ENCODE measurements around the gene QSOX1.

The QSOX1 gene

DNA sequence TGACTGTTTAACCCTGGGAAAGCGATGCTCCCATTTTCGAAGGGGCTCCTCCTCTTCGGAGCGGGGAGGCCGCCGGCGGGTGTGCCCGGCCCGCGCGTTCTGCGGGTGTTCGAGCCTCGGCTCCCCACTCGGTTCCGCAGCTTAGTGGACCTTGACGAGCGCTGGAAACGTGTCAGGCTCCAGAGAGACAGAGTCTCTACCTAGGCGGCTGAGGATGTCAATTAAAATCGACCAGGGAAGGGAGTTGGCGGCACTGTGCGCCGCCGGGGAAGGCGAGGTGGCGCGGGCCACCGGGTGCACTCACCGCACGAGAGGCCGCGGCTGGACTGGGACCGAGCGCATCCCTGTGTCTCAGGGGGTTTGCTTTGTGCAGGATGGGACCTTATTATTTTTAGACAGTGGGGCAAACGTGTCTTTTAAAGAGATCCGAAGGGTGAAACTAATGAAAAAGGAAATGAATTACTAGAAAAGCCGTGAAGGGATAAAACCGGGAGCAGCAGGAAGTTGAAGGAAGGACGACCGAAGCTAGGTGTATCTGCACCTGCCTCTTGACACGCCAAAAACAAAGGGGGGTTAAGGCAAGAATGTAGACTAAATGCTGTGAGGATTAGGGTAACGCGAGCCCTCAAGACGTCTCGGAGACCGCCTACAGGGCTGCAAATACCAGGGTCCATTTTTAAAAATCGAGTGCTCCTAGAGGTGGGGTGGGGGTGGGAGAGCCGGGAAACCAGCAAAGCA is 81.0 kb downstream of the QSOX1 start:
- DNase-seq = no peak

DNA sequence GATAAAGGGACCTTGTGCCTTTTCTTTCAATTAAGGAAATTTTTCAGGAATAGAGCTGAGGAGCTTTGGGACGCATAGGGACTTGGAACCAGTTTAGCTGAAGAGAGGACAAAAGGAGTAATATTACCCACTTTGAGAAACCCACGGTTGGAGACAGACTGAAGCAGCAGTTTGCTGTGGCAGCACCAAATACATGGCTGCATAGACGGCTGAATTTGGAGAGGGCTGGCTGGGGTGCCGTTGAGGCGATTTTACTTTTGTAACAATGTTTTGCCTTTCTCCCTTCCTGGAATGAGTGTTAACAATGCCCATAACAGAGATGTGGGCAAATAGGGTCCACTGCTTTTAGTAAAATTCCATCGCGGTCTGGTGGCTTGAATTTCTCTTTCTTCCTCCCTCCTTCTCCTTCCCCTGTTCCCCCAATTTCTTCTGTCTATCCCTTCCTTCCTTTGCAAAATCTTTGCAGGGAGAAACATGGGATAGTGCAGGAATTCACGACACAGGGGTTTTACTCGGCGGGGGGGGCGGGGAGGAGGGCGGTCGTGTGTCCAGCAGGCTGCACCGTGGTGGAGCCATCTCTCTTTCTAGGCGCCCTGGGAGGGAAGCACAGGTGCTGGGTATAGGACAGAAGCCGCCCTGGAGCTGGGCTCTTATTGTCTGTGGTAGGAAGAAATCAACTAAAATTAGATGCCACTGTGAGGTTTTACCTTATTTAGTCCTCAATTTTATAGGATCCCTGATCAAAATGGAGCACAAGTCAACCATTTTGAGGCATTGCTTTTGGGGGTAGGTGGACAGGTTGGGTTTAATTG is 82.2 kb downstream of the QSOX1 start:
- no peak for DNase-seq

DNA sequence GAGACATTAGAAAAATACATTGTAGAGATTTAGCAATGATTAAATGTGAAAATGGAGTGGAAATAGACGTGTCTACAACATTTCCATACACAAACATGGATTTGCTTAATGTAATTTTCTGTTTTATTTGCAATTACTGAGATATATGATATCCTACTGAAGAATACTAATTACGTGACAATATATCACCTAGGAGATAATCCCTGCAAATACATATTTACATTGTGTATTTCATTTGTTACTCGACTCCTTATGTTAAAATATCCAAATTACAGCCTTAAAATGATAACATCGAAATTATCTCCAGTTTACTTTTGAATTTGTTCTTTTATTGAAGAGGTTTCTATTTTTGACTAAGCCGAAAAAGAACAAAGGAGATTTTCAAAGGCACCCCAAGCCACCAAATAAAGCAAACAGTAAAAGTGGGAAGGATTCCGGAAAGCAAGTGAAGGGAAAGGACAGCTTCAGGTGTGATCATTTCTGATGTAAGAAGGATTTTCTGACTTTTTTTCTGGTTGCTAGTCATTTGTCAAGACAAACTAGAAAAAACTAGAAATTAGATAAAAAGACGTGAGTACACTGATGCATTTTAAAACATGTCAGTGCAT is 83.3 kb downstream of the QSOX1 start:
- peak; percentile 43 to 80 for DNase-seq

DNA sequence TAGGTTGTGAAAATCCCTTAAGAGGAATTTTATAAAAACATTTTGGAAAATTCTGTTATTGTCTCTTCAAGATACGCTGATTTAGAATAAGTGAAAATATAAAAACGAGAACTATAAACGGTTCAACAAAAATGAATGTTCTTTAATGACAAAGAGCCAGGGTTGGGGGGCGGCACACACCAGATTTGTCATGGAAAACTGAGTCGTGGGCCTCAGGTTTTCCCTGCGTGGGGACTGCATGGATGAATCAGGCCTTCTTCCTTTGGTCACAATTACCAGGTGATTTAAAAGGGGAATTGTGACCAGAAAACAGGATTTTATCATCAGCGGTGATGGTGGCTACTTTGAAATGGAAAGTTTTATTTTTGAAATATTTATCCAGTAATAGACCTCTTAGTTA is 84.0 kb downstream of the QSOX1 start:
- no peak for DNase-seq

DNA sequence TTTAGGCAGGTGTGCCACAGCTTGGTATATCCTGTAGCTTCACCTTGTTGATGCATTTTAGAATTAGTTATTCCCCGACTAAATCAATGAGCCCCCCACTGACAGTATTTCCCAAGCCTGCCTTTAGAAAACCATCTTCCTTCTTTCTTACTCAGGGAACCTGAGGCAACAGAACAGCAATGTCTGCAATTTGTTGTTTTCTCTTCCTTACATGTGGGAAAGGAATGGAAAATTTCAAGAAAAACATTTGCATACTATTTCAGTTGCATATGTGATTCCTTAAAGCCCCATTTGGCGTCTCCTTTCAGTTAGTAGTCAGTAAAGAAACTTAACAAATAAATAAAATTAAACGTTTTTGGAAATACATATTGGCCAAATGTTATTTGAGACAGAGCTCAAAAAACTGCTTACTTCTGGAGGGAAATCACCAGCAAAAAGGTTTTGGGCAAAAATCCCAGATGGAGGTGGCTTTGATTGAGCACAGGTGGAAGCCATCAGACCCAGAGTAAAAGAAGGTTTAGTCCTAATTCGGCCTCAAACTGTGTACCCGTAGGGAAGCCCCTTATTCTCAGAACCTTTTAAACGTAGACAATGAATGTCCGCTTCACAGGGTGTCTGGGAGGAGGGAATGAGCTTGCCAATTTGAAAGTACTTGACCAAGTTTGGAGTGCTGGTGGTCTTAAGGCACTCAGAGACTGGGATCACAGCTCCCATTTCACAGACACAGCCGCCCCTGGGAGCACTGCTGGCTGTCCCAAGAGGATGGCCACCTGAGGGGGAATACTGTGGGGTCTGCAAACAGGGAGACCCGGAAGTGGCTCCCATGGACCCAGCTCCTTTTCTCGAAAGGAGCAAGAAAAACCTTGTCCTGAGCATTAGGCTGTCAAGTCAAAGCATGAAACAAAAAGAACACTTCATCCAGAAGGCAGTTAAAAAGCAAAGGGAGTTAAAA is 84.8 kb downstream of the QSOX1 start:
- DNase-seq = no peak

DNA sequence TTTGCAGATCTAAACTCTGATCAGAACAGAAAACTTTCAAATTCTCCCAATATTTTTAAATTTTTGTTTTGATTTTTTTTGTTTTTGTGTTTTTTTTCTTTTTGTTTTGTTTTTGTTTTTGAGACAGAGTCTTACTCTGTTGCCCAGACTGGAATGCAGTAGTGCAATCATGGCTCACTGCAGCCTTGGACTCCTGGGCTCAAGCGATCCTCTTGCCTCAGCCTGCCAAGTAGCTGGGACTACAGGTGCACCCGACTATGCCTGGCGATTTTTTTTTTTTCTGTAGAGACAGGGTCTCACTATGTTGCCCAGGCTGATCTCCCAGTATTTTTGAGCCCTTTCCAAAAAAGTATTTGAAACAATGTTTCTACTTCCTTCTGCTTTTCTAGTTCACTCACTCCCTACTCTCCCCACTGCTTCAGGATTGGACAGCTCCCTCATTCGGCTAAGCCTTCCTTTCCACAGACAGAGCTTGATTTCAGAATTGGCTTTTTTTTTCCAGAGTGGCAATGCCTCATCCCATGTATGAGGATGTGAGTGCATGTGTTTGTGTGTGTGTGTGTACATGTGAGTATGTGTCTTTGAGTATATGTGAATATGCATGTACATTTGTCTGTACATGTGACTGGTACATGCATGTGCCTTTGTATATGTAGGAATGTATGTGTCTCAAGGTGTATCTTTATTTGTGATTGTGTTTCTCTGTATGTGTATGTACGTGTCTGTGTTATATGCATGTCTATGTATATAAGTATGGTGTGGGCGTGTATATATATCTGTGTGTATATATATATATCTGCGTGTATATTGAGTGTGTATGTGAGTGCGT is 87.3 kb downstream of the QSOX1 start:
- DNase-seq = no peak

DNA sequence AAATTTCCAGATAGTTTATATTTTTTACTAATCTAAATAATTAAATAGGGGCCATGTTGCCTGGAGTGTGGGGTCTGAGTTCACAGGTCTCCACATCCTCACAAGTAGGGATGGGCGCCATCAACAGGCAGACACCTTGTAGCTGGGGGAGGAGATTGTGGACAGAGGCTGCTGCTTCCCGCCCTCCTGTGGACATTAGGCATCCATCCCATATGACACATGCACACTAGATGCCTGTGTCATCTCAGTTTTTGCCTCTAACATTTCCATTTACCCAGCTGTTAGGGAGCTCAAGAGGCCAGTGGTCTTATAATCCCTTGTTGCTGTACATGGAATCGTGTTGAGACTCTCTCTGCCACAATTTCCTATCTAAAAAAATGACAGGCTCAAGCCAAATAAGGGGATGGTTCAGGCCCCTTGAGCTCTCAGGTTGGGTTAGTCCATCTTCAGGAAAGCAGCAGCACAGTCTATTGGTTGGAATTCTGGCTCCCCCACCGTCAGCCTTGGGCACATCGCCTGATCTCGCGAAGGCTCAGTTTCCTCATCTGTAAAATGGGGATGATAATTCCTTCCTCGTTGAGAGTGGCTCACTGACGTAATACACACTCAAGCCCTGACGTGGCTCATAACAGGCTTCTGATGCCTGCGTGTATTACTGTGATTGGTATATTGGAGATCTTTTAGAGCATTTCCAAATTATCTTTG is 89.0 kb downstream of the QSOX1 start:
- no peak for DNase-seq

DNA sequence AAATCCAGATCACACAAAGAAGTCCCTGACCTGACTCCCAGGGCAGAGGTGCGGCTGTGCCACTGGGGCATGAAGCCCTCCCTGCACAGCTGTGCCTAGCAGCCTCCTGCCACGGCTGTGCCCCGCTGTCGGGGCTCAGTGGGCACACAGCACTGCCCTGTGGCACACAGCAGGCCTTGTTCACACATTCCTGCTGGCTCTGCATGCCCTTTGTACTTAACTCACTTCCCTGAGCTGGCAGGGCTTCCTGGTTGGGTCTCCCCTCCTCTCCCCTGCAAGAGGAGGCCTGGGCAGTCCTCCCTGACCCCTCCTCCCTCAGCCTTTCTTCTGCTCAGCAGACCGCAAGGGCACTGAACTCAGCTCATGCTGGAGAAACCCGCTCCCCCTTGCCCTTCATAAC is 90.2 kb downstream of the QSOX1 start:
- DNase-seq = no peak

DNA sequence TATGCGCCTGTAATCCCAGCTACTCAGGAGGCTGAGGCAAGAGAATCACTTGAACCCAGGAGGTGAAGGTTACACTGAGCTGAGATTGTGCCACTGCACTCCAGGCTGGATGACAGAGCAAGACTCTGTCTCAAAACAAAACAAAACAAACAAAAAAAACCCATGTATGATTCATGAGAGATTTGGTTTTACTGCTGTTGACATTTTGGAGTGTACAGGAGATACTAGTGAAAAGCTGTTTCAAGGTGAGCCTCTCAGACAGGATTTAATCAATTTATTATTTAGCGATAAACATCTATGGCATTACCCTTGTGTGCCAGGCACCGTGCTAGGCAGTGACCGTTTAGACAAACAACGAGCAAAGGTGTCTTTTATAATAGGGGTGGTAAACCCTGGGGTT is 91.9 kb downstream of the QSOX1 start:
- DNase-seq = no peak

DNA sequence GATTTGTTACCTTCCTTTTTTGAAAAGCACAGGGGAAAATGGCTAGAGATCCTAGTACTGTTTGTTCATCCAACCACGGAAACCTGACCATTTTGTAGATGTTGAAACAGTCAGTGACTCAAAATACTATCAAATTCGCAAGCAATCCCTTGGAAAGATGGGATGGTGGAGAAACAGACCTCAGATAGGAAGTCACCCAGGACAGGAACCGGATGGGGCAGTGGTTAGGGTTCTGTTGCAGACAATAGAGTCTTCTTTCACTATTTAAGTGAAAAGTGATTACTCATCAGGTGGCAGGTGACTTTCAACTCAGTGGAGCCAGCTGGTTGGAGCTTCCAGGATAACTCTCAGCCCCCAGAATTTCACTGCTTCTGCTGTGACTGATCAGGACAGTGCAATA is 92.4 kb downstream of the QSOX1 start:
- no peak for DNase-seq

GRCh38 chr1:180247580-180247979 is 92.9 kb downstream of the QSOX1 start:
- no peak for DNase-seq

DNA sequence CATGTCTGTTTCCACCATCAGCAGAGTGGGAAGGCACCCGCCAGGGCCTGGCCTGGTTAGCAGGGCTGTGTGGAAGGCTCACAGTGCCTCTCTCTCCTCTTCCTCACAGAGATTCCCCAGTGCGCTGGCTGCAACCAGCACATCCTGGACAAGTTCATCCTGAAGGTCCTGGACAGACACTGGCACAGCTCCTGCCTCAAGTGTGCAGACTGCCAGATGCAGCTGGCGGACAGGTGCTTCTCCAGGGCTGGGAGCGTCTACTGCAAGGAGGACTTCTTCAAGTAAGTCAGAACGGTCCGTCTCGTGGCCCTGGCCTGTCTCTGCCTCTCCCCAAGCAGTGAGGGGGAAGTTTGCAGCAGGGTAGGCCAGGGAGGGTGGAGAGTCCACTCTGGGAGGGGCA is 93.5 kb downstream of the QSOX1 start:
- DNase-seq = no peak

DNA sequence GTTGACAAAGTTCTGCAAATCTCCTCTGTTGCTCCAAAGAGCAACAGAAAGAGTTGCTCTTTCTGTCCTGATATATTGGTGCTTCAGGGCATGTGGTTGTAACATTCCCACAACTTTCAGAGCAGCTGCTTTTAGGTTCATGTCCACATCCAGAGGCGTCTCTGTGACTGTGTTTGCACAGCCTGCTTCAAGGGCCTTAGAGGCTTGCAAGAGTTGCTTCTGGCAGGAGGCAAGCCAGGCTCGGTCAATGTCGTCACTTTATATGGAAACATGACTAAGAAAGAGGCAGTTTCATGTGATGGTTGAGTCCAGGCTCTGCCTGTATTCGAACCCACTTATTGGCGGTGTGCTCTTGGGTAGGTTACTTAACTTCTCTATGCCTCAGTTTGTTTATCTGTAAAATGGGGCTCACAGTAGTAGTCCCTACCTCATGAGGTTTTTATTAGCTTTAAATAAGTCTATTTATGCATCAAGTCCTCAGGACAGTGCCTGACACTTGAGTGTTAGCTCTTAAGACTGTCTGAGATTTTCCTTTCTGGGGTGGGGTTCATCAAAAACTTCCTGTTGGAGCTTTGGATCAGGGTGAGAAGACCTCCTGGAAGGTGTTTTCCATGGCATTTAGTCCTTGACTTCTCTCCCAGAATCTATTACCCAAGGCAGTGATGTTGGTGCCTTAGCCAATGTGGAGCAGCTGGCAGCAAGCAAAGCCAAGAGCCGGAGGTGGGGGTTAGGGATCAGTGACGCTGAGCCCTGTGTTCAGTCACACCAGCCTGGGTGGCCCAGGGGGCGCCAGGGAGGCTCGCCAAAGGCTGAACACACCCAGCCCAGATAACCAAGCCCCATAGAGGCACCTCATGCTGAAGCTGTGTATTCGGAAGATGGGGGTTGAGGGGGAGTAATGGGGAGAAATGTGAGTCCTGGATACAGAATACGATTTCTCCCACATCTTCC is 94.3 kb downstream of the QSOX1 start:
- DNase-seq = no peak

- DNase-seq = no peak
These were observed 95.2 kb downstream of the QSOX1 start for GRCh38 chr1:180249725-180250498.

- DNase-seq = no peak
These were observed 95.8 kb downstream of the QSOX1 start for GRCh38 chr1:180250499-180250770.

GRCh38 chr1:180250883-180251509 is 96.3 kb downstream of the QSOX1 start:
- no peak for DNase-seq

DNA sequence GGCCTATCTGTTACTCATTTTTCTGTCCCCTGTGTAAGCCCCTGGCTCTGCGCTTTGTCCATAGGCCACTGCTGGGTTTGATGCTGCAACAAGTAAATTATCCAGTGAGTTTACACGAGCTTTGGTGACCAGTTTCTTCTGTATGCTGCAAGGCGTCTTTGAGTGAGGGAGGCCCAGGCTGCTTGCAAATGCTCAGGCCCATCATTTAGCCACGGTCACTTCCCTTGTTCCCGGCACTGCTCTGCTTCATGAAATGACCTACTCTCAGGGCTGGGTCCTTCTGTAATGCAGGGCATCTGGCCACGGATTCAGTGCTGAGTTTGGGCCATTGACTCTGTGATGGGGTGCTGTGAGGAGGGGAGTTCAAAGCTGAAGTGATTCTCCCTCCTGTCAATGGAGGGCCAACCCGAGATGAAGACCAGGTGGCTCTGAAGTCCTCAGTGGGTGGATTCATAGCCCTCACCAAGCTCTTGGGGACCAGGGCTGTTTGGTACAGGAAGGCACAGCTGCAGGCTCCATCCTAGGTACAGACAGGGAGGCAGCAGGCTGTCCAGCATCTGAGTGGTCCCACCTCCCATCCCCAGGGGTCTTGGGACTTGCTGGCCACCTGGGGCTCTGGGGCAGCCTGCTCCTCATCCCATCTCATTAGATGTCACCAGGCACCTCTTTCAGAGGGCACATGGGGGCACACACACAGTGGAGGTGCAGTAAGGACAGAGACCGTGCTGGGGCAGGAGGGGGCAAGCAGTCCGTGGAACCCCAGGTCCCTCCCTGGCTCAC is 97.0 kb downstream of the QSOX1 start:
- no peak for DNase-seq

All from NCI-H2081 (cell line).